K562 (cell line): Measurements from ENCODE around the gene HPSE2. TPM values are rescaled to one million over a fixed set of nuclear protein-coding genes. Genes with fewer than 3 reads are reported as not detected.

Source experiments
- ATAC-seq: fragments of 200-7000 bp; cut with Tn5 transposase; 3 replicates; pipeline ENCODE4 v1.9.1; 2020; ENCODE audit warnings: moderate library complexity
- BruUV-seq: library from RNA; stranded (reverse); fragments of 400-500 nt; replicated peaks from 2 replicates; lab custom pipeline; 2021; lab: Mats Ljungman, UMichigan
- CTCF ChIA-PET: fragments of 300-600 bp; formaldehyde crosslinking; extraction: SDS; loops from one replicate; lab custom pipeline; 2021; ENCODE audit warnings: low intra/inter-chr PET ratio; lab: Yijun Ruan, JAX
- POLR2A ChIA-PET: fragments of 300-600, 350-650 bp; sonication (Branson Sonifier 250); formaldehyde crosslinking; extraction: SDS; loops from one replicate; lab custom pipeline; 2021; ENCODE audit warnings: antibody characterized with exemption, inconsistent platforms; lab: Yijun Ruan, JAX
- DNase-seq, 4 experiments: peaks; one replicate each; pipeline versions ENCODE4 v3.0.0 to v3.0.0-alpha.2; 2011 to 2018; ENCODE audit warnings: low spot score in 3 of 4, mixed read lengths in 3 of 4; ENCODE audit errors: extremely low read depth in 1 of 4
- FAIRE-seq: peaks from 2 replicates; lab custom pipeline; 2011; peaks lifted over from hg19 to GRCh38; lab: Jason Lieb, UNC
- H2AFZ ChIP-seq: 2 replicates; pipeline ENCODE4 v1.6.0; 2011; ENCODE audit warnings: low read depth, low read length, control low read depth, inconsistent platforms
- H3K27ac ChIP-seq: fragments of 200-600 bp; 3 replicates; pipeline ENCODE4 v1.8.0; 2011; ENCODE audit warnings: low read depth, mild to moderate bottlenecking, control low read depth, inconsistent platforms, low read length, moderate library complexity, mixed read lengths; ENCODE audit errors: extremely low read depth
- H3K27me3 ChIP-seq, 2 experiments: fragments of 300-600 bp in 1 of 2; 2 replicates in 1 of 2; 3 replicates in 1 of 2; pipeline versions ENCODE4 v1.6.0 to v1.8.0; 2011; ENCODE audit warnings: inconsistent platforms in 2 of 2, low read length in 2 of 2, mild to moderate bottlenecking in 1 of 2, mixed read lengths in 1 of 2, moderate library complexity in 1 of 2; ENCODE audit not compliant: control insufficient read depth in 2 of 2, insufficient read depth in 2 of 2
- H3K36me3 ChIP-seq: fragments of 300-600 bp; 3 replicates; pipeline ENCODE4 v1.8.0; 2011; ENCODE audit warnings: mild to moderate bottlenecking, low read length, inconsistent platforms; ENCODE audit not compliant: control insufficient read depth, insufficient read depth
- H3K4me1 ChIP-seq, 2 experiments: fragments of 200-600 bp in 1 of 2; replicated peaks in 1 of 2; 2 replicates in 1 of 2; 3 replicates in 1 of 2; pipeline versions ENCODE4 v1.5.1 to v1.8.0; 2011; ENCODE audit warnings: inconsistent platforms in 2 of 2, low read length in 2 of 2, mild to moderate bottlenecking in 1 of 2, mixed read lengths in 1 of 2, moderate library complexity in 1 of 2; ENCODE audit not compliant: control insufficient read depth in 2 of 2, insufficient read depth in 2 of 2
- H3K4me2 ChIP-seq: 2 replicates; pipeline ENCODE4 v1.6.1; 2011; ENCODE audit warnings: low read length, control low read depth, inconsistent platforms, mixed read lengths; ENCODE audit not compliant: insufficient read depth
- H3K4me3 ChIP-seq: fragments of 200-600 bp; sonication (generic), shearing (Covaris generic); 2 replicates; pipeline ENCODE4 v1.5.1; 2016; ENCODE audit warnings: control low read depth, inconsistent platforms
- H3K79me2 ChIP-seq: fragments of 200-600 bp; 3 replicates; pipeline ENCODE4 v1.8.0; 2011; ENCODE audit warnings: low read length, inconsistent platforms; ENCODE audit not compliant: control insufficient read depth, insufficient read depth
- H3K9ac ChIP-seq, 2 experiments: 2 replicates each; pipeline versions ENCODE4 v1.6.0 to v1.6.1; 2011; ENCODE audit warnings: low read depth in 2 of 2, low read length in 2 of 2, control low read depth in 1 of 2, inconsistent platforms in 1 of 2, mild to moderate bottlenecking in 1 of 2, mixed read lengths in 1 of 2; ENCODE audit not compliant: insufficient read depth in 1 of 2
- H3K9me1 ChIP-seq: one replicate; pipeline ENCODE4 v1.6.0; 2011; ENCODE audit warnings: inconsistent platforms, mild to moderate bottlenecking, low read length, moderate library complexity; ENCODE audit not compliant: control insufficient read depth, insufficient read depth
- H3K9me3 ChIP-seq: replicated peaks from 2 replicates; pipeline ENCODE4 v1.5.1; 2011; ENCODE audit warnings: low read depth, low read length, inconsistent platforms; ENCODE audit not compliant: control insufficient read depth, insufficient read depth
- H4K20me1 ChIP-seq: replicated peaks from 2 replicates; pipeline ENCODE4 v1.6.1; 2011; ENCODE audit warnings: low read length, inconsistent platforms, mixed read lengths; ENCODE audit not compliant: control insufficient read depth, insufficient read depth
- CC2D1A ChIP-seq: fragments of 450-650 bp; IDR thresholded peaks from 2 replicates; pipeline ENCODE4 v1.6.1; 2017; ENCODE audit warnings: mild to moderate bottlenecking
- GTF2F1 ChIP-seq: IDR thresholded peaks from 2 replicates; pipeline ENCODE4 v1.6.1; 2011; ENCODE audit warnings: low read depth, low read length, improper control_type of control experiment
- HIVEP1 ChIP-seq: fragments of 250-450 bp; sonication (Bioruptor Pico); IDR thresholded peaks from 2 replicates; pipeline ENCODE4 v1.4.0; 2020; ENCODE audit warnings: mild to moderate bottlenecking
- HSF4 ChIP-seq: fragments of 250-450 bp; sonication (Bioruptor Pico); IDR thresholded peaks from 2 replicates; pipeline ENCODE4 v2.1.2; 2022; ENCODE audit warnings: mild to moderate bottlenecking, moderate library complexity, borderline replicate concordance
- ID3 ChIP-seq, 2 experiments: fragments of 250-450 bp in 1 of 2; fragments of 450-650 bp in 1 of 2; sonication (Bioruptor Pico) in 1 of 2; IDR thresholded peaks; 2 replicates each; pipeline versions ENCODE4 v1.6.1 to v1.8.0; 2016 to 2021; ENCODE audit warnings: mild to moderate bottlenecking in 2 of 2, moderate library complexity in 2 of 2, missing compliant biosample characterization in 1 of 2, missing genetic modification characterization in 1 of 2
- MTA3 ChIP-seq: fragments of 450-650 bp; formaldehyde crosslinking; IDR thresholded peaks from 2 replicates; pipeline ENCODE4 v1.6.1; 2017; ENCODE audit warnings: mild to moderate bottlenecking, borderline replicate concordance
- SAP30 ChIP-seq: fragments of 200-600 bp; sonication (generic); IDR thresholded peaks from 2 replicates; pipeline ENCODE4 v1.6.1; 2012; ENCODE audit warnings: borderline replicate concordance, low read depth, mild to moderate bottlenecking, moderate library complexity, low read length, control low read depth, inconsistent platforms; ENCODE audit not compliant: insufficient read depth, poor library complexity, severe bottlenecking
- ZFP36 ChIP-seq: fragments of 150-350 bp; IDR thresholded peaks from 2 replicates; pipeline ENCODE4 v1.6.1; 2018; ENCODE audit warnings: low read length, low read depth; ENCODE audit not compliant: partially characterized antibody
- ZNF282 ChIP-seq: sonication (generic); formaldehyde crosslinking; IDR thresholded peaks from 2 replicates; pipeline ENCODE4 v1.8.1; 2023; ENCODE audit warnings: missing genetic modification reagents
- ZNF436 ChIP-seq: fragments of 250-450, 450-650 bp; sonication (Bioruptor Pico); formaldehyde crosslinking; IDR thresholded peaks from 2 replicates; pipeline ENCODE4 v1.7.0; 2020; ENCODE audit warnings: mild to moderate bottlenecking
- ZNF444 ChIP-seq: fragments of 250-450 bp; sonication (Bioruptor Pico); IDR thresholded peaks from 2 replicates; pipeline ENCODE4 v1.4.0; 2020; ENCODE audit warnings: mild to moderate bottlenecking, moderate library complexity
- in situ Hi-C: fragments of 300-500 bp; cut with MboI; formaldehyde crosslinking; loops from 4 replicates; pipeline ENCODE4 v1.15.0; 2018; ENCODE audit warnings: inconsistent platforms, mixed read lengths
- intact Hi-C: fragments of 100-400 bp; cut with micrococcal nuclease; formaldehyde crosslinking; loops from 2 replicates; pipeline ENCODE4 v1.14.2; 2022
- polyA plus RNA-seq, 8 experiments: library from polyadenylated mRNA; depleted of rRNA in 4 of 8; stranded (reverse) in 5 of 8; unstranded in 3 of 8; fragments of >200 nt; fragmentation: Nextera tagmentation in 2 of 8; fragmentation: Illumina TruSeq in 1 of 8; extraction: Ambion mirVana in 2 of 8; extraction: Trizol in 1 of 8; gene quantifications; 2 replicates each; pipeline versions ENCODE4 v1.2.1 to v1.2.3, GENCODE V29; 2011 to 2014; ENCODE audit warnings: inconsistent platforms in 1 of 8, missing spikeins in 1 of 8
- total RNA-seq, 7 experiments: library from RNA; depleted of rRNA in 6 of 7; stranded (reverse); fragments of >200 nt in 6 of 7; fragmentation: Illumina TruSeq in 2 of 7; extraction: Trizol in 2 of 7; gene quantifications; 2 replicates each; pipeline versions ENCODE4 v1.2.1 to v1.2.3, GENCODE V29; 2011 to 2021; ENCODE audit warnings: low replicate concordance in 1 of 7
- TF ChIP-seq, protein P1 (sequence below): fragments of 450-650 bp; IDR thresholded peaks from 2 replicates; pipeline ENCODE4 v1.6.1; 2016; ENCODE audit warnings: antibody characterized with exemption

The HPSE2 gene
- total and polyA plus RNA-seq, 9 of the 15 experiments (the other 6 are each of a cell fraction or from before 2014, with no cell fraction given), result 0.03 to 0.10 (median 0.04) TPM; not detected in 2

DNA sequence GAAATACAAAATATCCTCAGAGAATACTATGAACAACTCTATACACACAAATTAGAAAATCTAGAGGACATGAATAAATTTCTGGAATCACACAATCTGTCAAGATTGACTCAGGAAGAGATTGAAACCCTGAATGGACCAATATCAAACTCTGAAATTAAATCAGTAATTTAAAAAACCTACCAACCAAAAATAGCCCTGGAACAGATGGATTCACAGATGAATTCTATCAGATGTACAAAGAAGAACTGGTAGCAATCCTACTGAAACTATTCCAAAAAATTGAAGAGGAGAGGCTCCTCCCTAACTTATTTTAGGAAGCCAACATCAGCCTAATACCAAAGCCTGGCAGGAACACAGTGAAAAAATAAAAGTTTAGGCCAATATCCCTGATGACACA, 190.0 kb downstream of the HPSE2 start:
- Histone ChIP-seq H3K79me2 (no peaks in the 10 kb centered on the region), H3K27me3 (no peaks in the 10 kb centered on the region), H4K20me1 (no peaks in the 10 kb centered on the region), H3K27ac (no peak overlapping the region), H3K4me2 (no peak overlapping the region), H2AFZ (no peak overlapping the region), H3K9me1 (no peaks in the 10 kb centered on the region), H3K9ac (no peak overlapping the region), H3K4me1 (peaks cover 0 to 5% of the 10 kb centered on the region in 2 experiments; a peak in 1 of 5 replicates), H3K4me3 (no peak overlapping the region), H3K9me3 (no peaks in the 10 kb centered on the region), H3K36me3 (no peaks in the 10 kb centered on the region)
- BruUV-seq, result no TSS peak
- DNase-seq (no peak), ATAC-seq (no peak), FAIRE-seq (no peak)
- ChIA-PET POLR2A (interaction anchor here (0.6 kb wide), 1 partner anchor 79 kb away, joined by 3 read pairs; no protein-coding TSS in a partner anchor), CTCF (no interaction called here)
- TF ChIP-seq ZFP36 (no peak), ZNF444 (CRISPR knock-in tag) (no peak), ID3 (CRISPR knock-in tag; IDR thresholded peaks at IDR 0.05) (no peak), ID3 (tag; IDR thresholded peaks at IDR 0.05) (no peak), HIVEP1 (CRISPR knock-in tag) (no peak), MTA3 (no peak), ZNF282 (no peak), SAP30 (no peak), GTF2F1 (no peak), ZNF436 (CRISPR knock-in tag) (no peak), CC2D1A (no peak), HSF4 (CRISPR knock-in tag) (no peak)
- TF ChIP-seq, protein P1, sequence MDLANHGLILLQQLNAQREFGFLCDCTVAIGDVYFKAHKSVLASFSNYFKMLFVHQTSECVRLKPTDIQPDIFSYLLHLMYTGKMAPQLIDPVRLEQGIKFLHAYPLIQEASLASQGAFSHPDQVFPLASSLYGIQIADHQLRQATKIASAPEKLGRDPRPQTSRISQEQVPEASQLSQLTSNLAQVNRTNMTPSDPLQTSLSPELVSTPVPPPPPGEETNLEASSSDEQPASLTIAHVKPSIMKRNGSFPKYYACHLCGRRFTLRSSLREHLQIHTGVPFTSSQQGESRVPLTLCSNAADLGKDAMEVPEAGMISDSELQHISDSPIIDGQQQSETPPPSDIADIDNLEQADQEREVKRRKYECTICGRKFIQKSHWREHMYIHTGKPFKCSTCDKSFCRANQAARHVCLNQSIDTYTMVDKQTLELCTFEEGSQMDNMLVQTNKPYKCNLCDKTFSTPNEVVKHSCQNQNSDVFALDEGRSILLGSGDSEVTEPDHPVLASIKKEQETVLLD, result no peak
- intact Hi-C loops (no loop called here), in situ Hi-C loops (loop anchor here (10.0 kb wide), 2 partner anchors 291 to 581 kb away; no protein-coding TSS in a partner anchor)
